SU-DHL-6 (cell line): ENCODE measurements around the gene LILRA5.
"Not testable (repeated sequence)": the region's sequence is repeated elsewhere in the genome, so short reads cannot be mapped to it uniquely, and the experiment has no call there.

Experiments
- H2AFZ ChIP-seq: fragments of 200-600 bp; sonication (generic); 2 replicates; pipeline ENCODE4 v1.6.1; 2014; ENCODE audit warnings: low read depth, mild to moderate bottlenecking, moderate library complexity, mixed read lengths, antibody characterized with exemption, low read length; ENCODE audit not compliant: severe bottlenecking
- H3F3A ChIP-seq: fragments of 200-600 bp; shearing (Covaris generic); 2 replicates; pipeline ENCODE4 v1.6.0; 2016; ENCODE audit warnings: antibody characterized with exemption, mild to moderate bottlenecking; ENCODE audit not compliant: insufficient read depth
- H3K27ac ChIP-seq: fragments of 200-600 bp; sonication (generic); 2 replicates; pipeline ENCODE4 v1.5.1; 2016; ENCODE audit warnings: low read depth, mild to moderate bottlenecking, low read length, moderate library complexity, mixed read lengths
- H3K27me3 ChIP-seq: fragments of 200-600 bp; sonication (generic), shearing (Covaris generic); 2 replicates; pipeline ENCODE4 v1.6.0; 2014; ENCODE audit warnings: mild to moderate bottlenecking, low read length
- H3K36me3 ChIP-seq: fragments of 200-600 bp; sonication (generic); 2 replicates; pipeline ENCODE4 v1.6.1; 2014; ENCODE audit warnings: mild to moderate bottlenecking, low read length, mixed read lengths
- H3K4me2 ChIP-seq: fragments of 300-600, 200-600 bp; shearing (Covaris generic), sonication (generic); 2 replicates; pipeline ENCODE4 v1.6.0; 2014; ENCODE audit warnings: low read length, low read depth, mild to moderate bottlenecking; ENCODE audit not compliant: poor library complexity, severe bottlenecking
- H3K4me3 ChIP-seq: fragments of 200-600 bp; sonication (generic); 2 replicates; pipeline ENCODE4 v1.5.1; 2014; ENCODE audit warnings: antibody characterized with exemption, low read length, mild to moderate bottlenecking, mixed read lengths; ENCODE audit not compliant: insufficient read depth, poor library complexity, severe bottlenecking
- H3K79me2 ChIP-seq: fragments of 200-600 bp; sonication (generic); 2 replicates; pipeline ENCODE4 v1.6.1; 2014; ENCODE audit warnings: mild to moderate bottlenecking, low read length, moderate library complexity; ENCODE audit not compliant: insufficient read depth
- H3K9ac ChIP-seq: fragments of 200-600 bp; sonication (generic); 2 replicates; pipeline ENCODE4 v1.7.0; 2014; ENCODE audit warnings: mild to moderate bottlenecking, low read length
- H3K9me2 ChIP-seq: fragments of 200-600 bp; sonication (generic); replicated peaks from 2 replicates; pipeline ENCODE4 v1.6.1; 2014; ENCODE audit warnings: low read length; ENCODE audit not compliant: insufficient read depth
- H3K9me3 ChIP-seq: fragments of 200-600 bp; sonication (generic); 2 replicates; pipeline ENCODE4 v1.6.1; 2014; ENCODE audit warnings: low read length, mixed read lengths; ENCODE audit not compliant: insufficient read depth
- H4K20me1 ChIP-seq: fragments of 200-600 bp; sonication (generic); 2 replicates; pipeline ENCODE4 v1.6.1; 2014; ENCODE audit warnings: low read depth, mild to moderate bottlenecking, antibody characterized with exemption, low read length, moderate library complexity, mixed read lengths
- EZH2phosphoT487 ChIP-seq: fragments of 200-600 bp; sonication (generic), shearing (Covaris generic); conservative IDR thresholded peaks from 2 replicates; pipeline ENCODE4 v1.6.1; 2018; ENCODE audit warnings: mild to moderate bottlenecking, antibody characterized with exemption, low read length, moderate library complexity, mixed read lengths
- TF ChIP-seq, protein P1 (sequence below): fragments of 200-600 bp; sonication (generic); IDR thresholded peaks from one replicate; pipeline ENCODE4 v1.5.1; 2017; ENCODE audit warnings: antibody characterized with exemption, mild to moderate bottlenecking, low read length, moderate library complexity; ENCODE audit not compliant: insufficient read depth, poor library complexity, severe bottlenecking

Gene LILRA5

DNA sequence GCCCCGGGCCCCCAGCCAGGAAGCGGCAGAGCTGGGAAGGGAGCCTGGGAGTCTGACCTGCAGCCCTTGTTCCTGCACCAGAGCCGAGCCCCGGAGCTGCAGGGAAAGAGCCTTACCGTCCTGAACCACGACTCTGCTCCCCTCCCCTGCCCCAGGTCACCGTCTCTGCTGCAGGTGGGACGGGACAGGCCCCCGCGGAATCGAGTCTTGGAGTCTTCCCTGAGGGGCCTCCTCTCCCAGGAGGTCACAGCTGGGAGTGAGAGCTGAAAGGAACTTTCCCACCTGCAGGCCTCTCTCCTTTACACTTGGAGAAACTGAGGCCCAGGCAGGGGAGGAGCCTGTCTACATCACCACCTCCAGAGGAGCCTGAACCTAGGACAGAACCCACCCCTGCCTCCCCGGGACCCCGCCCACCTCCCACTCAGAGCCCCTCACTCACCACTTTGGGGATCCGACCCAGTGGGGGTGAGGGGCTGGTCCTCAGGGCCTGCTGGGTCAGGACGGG, 35.8 kb downstream of the LILRA5 start:
- not testable (repeated sequence) for H3K27me3 ChIP-seq, H3K9me3 ChIP-seq, H3K79me2 ChIP-seq, H3K4me3 ChIP-seq, H3K4me2 ChIP-seq, H3F3A ChIP-seq, H3K36me3 ChIP-seq, H3K9ac ChIP-seq, H3K27ac ChIP-seq, H2AFZ ChIP-seq, H4K20me1 ChIP-seq, H3K9me2 ChIP-seq

DNA sequence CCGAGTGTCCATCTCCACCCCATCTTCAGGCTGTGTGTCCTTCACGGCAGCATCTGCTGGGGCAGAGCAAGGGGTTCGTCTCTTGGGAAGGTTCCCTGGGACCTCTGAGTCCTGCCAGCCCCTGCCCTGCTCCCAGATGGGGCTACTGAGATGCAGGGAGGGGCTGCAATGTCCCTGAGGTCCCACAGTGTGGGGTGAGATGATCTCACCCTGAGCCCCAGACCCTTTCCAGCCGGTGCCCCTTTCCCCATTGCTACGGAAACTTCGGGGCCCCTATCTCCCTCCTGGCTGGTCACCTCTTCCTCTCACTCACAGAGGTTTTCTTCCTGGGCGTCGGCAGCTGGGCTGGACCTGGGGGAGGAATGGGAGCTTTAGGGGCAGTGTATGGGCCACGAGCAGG, 37.0 kb downstream of the LILRA5 start:
- H3K9me2 ChIP-seq: no peaks in the 10 kb centered on the region
- H3K4me3 ChIP-seq: no peak overlapping the region
- H3F3A ChIP-seq: no peaks in the 10 kb centered on the region
- TF ChIP-seq, protein P1, sequence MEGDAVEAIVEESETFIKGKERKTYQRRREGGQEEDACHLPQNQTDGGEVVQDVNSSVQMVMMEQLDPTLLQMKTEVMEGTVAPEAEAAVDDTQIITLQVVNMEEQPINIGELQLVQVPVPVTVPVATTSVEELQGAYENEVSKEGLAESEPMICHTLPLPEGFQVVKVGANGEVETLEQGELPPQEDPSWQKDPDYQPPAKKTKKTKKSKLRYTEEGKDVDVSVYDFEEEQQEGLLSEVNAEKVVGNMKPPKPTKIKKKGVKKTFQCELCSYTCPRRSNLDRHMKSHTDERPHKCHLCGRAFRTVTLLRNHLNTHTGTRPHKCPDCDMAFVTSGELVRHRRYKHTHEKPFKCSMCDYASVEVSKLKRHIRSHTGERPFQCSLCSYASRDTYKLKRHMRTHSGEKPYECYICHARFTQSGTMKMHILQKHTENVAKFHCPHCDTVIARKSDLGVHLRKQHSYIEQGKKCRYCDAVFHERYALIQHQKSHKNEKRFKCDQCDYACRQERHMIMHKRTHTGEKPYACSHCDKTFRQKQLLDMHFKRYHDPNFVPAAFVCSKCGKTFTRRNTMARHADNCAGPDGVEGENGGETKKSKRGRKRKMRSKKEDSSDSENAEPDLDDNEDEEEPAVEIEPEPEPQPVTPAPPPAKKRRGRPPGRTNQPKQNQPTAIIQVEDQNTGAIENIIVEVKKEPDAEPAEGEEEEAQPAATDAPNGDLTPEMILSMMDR: no peak
- no peak for TF ChIP-seq EZH2phosphoT487
- no peaks in the 10 kb centered on the region for H4K20me1 ChIP-seq
- no peak overlapping the region for H3K4me2 ChIP-seq
- H3K27me3 ChIP-seq: no peaks in the 10 kb centered on the region
- no peak overlapping the region for H3K27ac ChIP-seq
- no peaks in the 10 kb centered on the region for H3K9me3 ChIP-seq
- H3K79me2 ChIP-seq: no peaks in the 10 kb centered on the region
- no peaks in the 10 kb centered on the region for H3K36me3 ChIP-seq
- H3K9ac ChIP-seq: no peak overlapping the region
- no peak overlapping the region for H2AFZ ChIP-seq

DNA sequence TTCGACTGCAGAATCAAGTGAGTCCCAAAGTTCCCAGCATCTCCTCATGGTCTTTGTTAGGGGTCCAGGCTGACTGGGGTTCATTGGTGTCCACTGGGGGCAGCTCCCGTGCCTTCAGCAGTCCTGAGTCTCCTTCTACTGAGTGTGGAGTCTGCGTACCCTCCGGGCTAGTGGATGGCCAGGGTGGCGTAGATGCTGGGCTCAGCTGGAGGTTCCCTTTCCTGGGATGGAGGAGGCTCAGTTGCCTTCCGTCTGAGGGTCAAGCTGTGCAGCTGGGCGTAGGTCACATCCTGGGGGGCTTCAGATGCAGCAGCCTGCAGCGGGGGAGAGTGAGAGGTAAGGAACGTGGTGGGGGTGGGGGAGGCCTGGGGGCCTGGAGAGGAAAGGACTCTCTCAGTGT, 38.5 kb downstream of the LILRA5 start:
- not testable (repeated sequence) for H4K20me1 ChIP-seq, H3K9me2 ChIP-seq, H3K9me3 ChIP-seq, H3K4me2 ChIP-seq, H2AFZ ChIP-seq, H3K9ac ChIP-seq, H3F3A ChIP-seq, H3K36me3 ChIP-seq, H3K27me3 ChIP-seq, H3K27ac ChIP-seq, H3K79me2 ChIP-seq, H3K4me3 ChIP-seq

DNA sequence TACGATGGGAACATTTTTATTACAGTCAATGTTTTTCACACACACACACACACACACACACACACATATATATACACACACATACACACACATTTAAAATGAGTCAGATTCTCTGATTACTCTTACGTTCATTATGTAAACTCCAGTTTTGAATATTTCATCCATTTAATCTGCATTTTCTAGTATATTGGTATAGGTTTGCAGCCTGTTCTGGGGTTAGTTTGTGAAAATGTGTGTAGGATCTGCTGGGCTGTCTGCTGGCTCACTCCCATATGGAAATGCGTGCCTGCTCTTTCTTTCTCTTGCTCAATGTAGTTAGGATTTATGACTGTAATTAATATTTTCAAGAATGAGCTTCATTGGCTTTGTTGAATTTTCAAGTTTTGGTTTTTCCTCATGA, 39.1 kb downstream of the LILRA5 start:
- H3K36me3 ChIP-seq: no peaks in the 10 kb centered on the region
- no peak overlapping the region for H2AFZ ChIP-seq
- TF ChIP-seq, protein P1: no peak
- no peak for TF ChIP-seq EZH2phosphoT487
- no peaks in the 10 kb centered on the region for H3K79me2 ChIP-seq
- no peaks in the 10 kb centered on the region for H3K27me3 ChIP-seq
- no peaks in the 10 kb centered on the region for H3F3A ChIP-seq
- no peak overlapping the region for H3K9ac ChIP-seq
- H3K9me2 ChIP-seq: no peaks in the 10 kb centered on the region
- H3K27ac ChIP-seq: no peak overlapping the region
- no peak overlapping the region for H3K4me3 ChIP-seq
- H3K4me2 ChIP-seq: no peak overlapping the region
- H3K9me3 ChIP-seq: no peaks in the 10 kb centered on the region
- H4K20me1 ChIP-seq: no peaks in the 10 kb centered on the region

DNA sequence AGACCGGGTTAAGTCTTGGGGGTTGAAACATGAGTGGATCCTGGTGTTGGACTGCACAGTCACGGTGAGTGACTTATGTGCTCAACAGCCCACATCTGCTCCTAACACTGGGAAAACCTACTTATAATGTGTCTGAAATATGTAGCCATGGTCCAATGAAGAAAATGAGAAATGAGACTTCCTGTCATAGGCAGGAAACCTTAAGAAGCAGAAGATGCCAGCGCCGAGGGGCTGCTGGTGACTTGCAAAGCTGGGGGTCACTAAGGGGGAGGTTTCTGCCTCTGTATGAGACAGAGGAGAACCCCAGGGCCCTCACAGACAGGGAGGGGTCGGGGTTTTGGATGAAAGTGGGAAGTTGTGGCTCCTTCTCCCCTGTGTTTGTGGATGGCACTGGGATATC, 40.8 kb downstream of the LILRA5 start:
- H3K36me3 ChIP-seq, H3K9ac ChIP-seq, H3K27me3 ChIP-seq, H3K27ac ChIP-seq, H3F3A ChIP-seq, H3K4me2 ChIP-seq, H3K4me3 ChIP-seq, H3K79me2 ChIP-seq, H3K9me3 ChIP-seq, H2AFZ ChIP-seq, H4K20me1 ChIP-seq, H3K9me2 ChIP-seq: not testable (repeated sequence)

DNA sequence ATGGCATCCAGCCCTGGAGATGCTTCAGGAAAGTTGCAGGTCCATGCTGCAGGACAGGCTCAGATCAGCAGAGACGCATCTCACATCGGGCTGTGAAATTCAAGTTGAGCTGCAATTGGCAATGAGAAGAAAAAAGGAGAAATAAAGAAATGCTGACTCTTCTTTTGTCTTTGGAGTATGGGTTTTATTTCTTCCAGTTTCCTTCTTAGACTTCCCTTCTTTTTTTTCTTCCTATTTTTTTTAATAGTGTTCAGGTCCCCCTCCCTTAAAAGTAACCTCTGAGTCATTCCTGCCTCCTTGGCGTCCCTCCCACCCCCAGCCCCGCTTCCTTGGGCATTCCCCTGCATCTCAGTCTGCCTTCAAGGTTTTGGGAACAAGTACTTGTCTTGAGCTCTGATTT, 41.4 kb downstream of the LILRA5 start:
- H3K27me3 ChIP-seq, H3K9me3 ChIP-seq, H2AFZ ChIP-seq, H3K79me2 ChIP-seq, H3K9me2 ChIP-seq, H3F3A ChIP-seq, H4K20me1 ChIP-seq, H3K9ac ChIP-seq, H3K36me3 ChIP-seq, H3K4me3 ChIP-seq, H3K27ac ChIP-seq, H3K4me2 ChIP-seq: not testable (repeated sequence)
